ENCODE data around the gene ITPK1. TPM values are rescaled to one million over a fixed set of nuclear protein-coding genes. Genes with fewer than 3 reads are reported as not detected.

ITPK1 gene
- polyA plus RNA-seq, 1 of the 3 experiments (the other 2 are of a cell fraction), result 23.2 TPM

DNA sequence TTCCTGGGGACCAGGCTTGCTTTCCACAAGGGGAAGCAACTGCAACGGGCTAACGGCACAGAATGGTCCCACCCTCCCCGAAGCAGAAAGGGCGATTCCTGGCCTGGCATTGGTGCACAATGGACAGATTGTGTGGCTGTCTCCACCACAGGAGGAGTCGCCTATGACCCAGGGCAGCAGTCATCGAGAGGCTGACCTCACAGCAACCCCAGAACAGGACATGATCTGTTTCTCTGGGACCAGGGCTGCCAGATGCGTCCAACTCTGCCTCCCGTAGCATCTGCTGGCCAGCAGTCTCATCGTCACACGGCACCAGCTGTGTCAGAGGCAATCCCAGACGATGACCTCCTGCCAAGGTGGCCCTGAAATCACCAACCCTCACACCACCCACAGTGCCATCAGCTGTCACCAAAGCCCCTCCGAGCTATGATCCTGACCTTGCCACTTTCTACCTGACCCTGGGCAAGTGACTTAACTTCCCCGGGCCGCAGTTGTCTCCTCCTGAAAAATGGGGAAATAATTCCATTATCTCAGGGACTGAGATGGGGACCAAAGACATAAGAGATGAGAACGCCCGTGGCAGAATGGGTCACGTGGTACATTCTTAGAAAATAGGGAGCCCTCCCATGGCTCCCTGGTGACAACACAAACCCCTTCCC is 106.1 kb downstream of the ITPK1 start:
- TF ChIP-seq TAF1 (IDR thresholded peaks at IDR 0.05; ENCODE audit: borderline replicate concordance, low read depth, low read length) (no peak), CHD2 (IDR thresholded peaks at IDR 0.05; ENCODE audit: low read length, partially characterized antibody) (peak; percentile 82), POLR2AphosphoS5 (IDR thresholded peaks at IDR 0.05; ENCODE audit: low read depth, low read length) (0 out of 2 replicates have a peak, but pooled peaks have one; percentile 14), RXRA (IDR thresholded peaks at IDR 0.05; ENCODE audit: borderline replicate concordance, low read depth) (no peak), ELF1 (IDR thresholded peaks at IDR 0.05) (no peak), GABPA (IDR thresholded peaks at IDR 0.05; ENCODE audit: low read depth) (no peak), FOXJ3 (CRISPR knock-in tag; IDR thresholded peaks at IDR 0.05) (peak; percentile 91), RFX5 (IDR thresholded peaks at IDR 0.05; ENCODE audit: low read length) (no peak), TEAD4 (IDR thresholded peaks at IDR 0.05; ENCODE audit: borderline replicate concordance, insufficient read depth) (no peak), SIN3A (IDR thresholded peaks at IDR 0.05; ENCODE audit: borderline replicate concordance, low read depth, low read length) (no peak), TCF12 (IDR thresholded peaks at IDR 0.05) (peak; percentile 67), JUND (IDR thresholded peaks at IDR 0.05) (no peak), RCOR1 (IDR thresholded peaks at IDR 0.05; ENCODE audit: low read length) (peak; percentile 87), USF1 (IDR thresholded peaks at IDR 0.05; ENCODE audit: borderline replicate concordance, low read depth) (no peak), FOXM1 (IDR thresholded peaks at IDR 0.05; ENCODE audit: low read depth) (no peak), EP300 (IDR thresholded peaks at IDR 0.05; ENCODE audit: borderline replicate concordance in 1 of 2, low read depth in 1 of 2, low read length in 1 of 2) (peak in 1 of 2 experiments; percentile 92; a peak in 1 of 4 replicates), NRF1 (IDR thresholded peaks at IDR 0.05; ENCODE audit: low read depth, low read length) (no peak), FOSL2 (IDR thresholded peaks at IDR 0.05; ENCODE audit: borderline replicate concordance, low read depth) (no peak), GATA2 (CRISPR knock-in tag; IDR thresholded peaks at IDR 0.05) (peak; percentile 32; the same call in 1 of the 2 replicates), MEF2A (IDR thresholded peaks at IDR 0.05; ENCODE audit: borderline replicate concordance, low read depth) (no peak)
- TF ChIP-seq, protein P1, sequence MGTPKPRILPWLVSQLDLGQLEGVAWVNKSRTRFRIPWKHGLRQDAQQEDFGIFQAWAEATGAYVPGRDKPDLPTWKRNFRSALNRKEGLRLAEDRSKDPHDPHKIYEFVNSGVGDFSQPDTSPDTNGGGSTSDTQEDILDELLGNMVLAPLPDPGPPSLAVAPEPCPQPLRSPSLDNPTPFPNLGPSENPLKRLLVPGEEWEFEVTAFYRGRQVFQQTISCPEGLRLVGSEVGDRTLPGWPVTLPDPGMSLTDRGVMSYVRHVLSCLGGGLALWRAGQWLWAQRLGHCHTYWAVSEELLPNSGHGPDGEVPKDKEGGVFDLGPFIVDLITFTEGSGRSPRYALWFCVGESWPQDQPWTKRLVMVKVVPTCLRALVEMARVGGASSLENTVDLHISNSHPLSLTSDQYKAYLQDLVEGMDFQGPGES (IDR thresholded peaks at IDR 0.05; ENCODE audit: low read depth, low read length), result no peak
- TF ChIP-seq, protein P2, sequence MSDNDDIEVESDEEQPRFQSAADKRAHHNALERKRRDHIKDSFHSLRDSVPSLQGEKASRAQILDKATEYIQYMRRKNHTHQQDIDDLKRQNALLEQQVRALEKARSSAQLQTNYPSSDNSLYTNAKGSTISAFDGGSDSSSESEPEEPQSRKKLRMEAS (IDR thresholded peaks at IDR 0.05; ENCODE audit: low read depth), result no peak
- CTCF ChIA-PET, result interaction anchor here (0.8 to 3.4 kb wide), 4 partner anchors 11 to 103 kb away, joined by 3 to 11 read pairs (median 4); no protein-coding TSS in a partner anchor
- no peaks in the 10 kb centered on the region for H3K79me2 ChIP-seq (ENCODE audit: insufficient read depth)
- peaks cover 19 to 100% of the 10 kb centered on the region in 2 experiments for H3K4me1 ChIP-seq (ENCODE audit: control insufficient read depth in 1 of 2, insufficient read depth in 2 of 2, low read depth in 1 of 2, low read length in 1 of 2)
- H3K36me3 ChIP-seq (replicated peaks in 1 of 2; ENCODE audit: control insufficient read depth in 1 of 2, insufficient read depth in 2 of 2, low read length in 1 of 2), result no peaks in the 10 kb centered on the region
- no peaks in the 10 kb centered on the region for H3K9me2 ChIP-seq
- peak overlapping the region in 1 of 2 experiments; percentile 98; a peak in 2 of 4 replicates for H3K27ac ChIP-seq (ENCODE audit: low read depth in 2 of 2, low read length in 1 of 2)
- WGBS (ENCODE audit: low lambda C conversion rate), result 58% methylated on average over 12 of the region's 17 CpGs
- H3K9me3 ChIP-seq, result no peaks in the 10 kb centered on the region
- H3K4me2 ChIP-seq, result no peak overlapping the region
- POLR2A ChIA-PET, result interaction anchor here (0.6 to 8.4 kb wide), 9 partner anchors 12 to 124 kb away, joined by 3 to 39 read pairs (median 5); no protein-coding TSS in a partner anchor
- H4K20me1 ChIP-seq (ENCODE audit: insufficient read depth), result 0 out of 2 replicates have a peak, but pooled peaks cover 3% of the 10 kb centered on the region
- peak; percentile 89 for DNase-seq
- no peak overlapping the region for H3K9ac ChIP-seq
- no peaks in the 10 kb centered on the region for H3F3A ChIP-seq (replicated peaks; ENCODE audit: insufficient read depth)
- no peak overlapping the region for H3K4me3 ChIP-seq (ENCODE audit: low read depth in 2 of 2, low read length in 1 of 2)
- H3K27me3 ChIP-seq (ENCODE audit: insufficient read depth), result no peaks in the 10 kb centered on the region
- H2AFZ ChIP-seq (ENCODE audit: low read depth), result no peak overlapping the region

Data from SK-N-SH (cell line).